HG03558 (cell line): Measurements from ENCODE around the gene SLC13A2.
A peak's percentile ranks its signal among the peaks of the same experiment; 100 is the strongest.

Experiments used
- ATAC-seq: cut with Tn5 transposase; IDR thresholded peaks from one replicate; pipeline ENCODE4 v1.9.1; 2021; ENCODE audit warnings: moderate number of reproducible peaks; ENCODE audit not compliant: unreplicated experiment; ENCODE audit errors: extremely low read depth

SLC13A2 gene

GRCh38 chr17:28470266-28470913 is 3.1 kb upstream of the SLC13A2 start:
- no peak for ATAC-seq

- no peak for ATAC-seq
Measured at GRCh38 chr17:28470914-28471366, 2.5 kb upstream of the SLC13A2 start.

GRCh38 chr17:28471531-28472342 is 1.7 kb upstream of the SLC13A2 start:
- ATAC-seq = no peak

- ATAC-seq = no peak
Measured at GRCh38 chr17:28472871-28473497, 460 bp upstream of the SLC13A2 start.

GRCh38 chr17:28474111-28474531 is 677 bp downstream of the SLC13A2 start:
- no peak for ATAC-seq

DNA sequence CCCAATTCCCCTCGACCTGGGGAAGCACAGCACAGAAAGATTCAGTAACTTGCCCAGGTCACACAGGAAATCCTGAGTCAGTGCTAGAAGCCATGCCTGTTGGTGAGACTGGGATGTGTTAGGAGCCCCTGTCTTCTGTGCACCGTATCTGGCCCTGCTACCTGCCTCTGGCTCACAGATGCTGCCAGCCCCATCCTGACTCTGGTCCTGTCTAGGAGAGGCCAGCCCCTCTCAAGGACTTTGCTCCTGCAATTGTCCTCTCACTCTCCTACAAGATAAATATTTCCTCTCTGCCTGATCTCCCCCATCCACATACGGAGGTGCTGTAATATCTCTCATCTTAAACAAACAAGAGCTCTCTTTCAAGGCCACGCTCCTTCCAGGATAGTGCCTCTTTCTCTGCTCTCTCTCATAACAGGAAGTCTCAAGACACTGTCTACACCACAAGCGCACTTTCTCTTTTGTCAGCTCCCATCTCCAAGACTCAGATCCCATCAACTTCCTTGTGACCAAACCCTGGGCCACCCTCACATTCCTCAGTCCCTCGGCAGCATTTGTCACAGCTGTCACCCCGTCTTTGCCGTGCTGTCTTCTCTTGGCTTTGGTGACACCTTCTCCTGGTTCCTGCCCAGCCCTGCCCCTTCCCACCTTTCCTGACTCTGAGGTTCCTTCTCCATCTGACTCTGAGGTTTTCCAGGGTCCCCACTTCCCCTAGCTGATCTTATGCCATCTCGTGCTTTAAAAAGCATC is 1.9 kb downstream of the SLC13A2 start:
- ATAC-seq = no peak

- ATAC-seq = no peak
Measured at GRCh38 chr17:28476076-28476865, 2.8 kb downstream of the SLC13A2 start.

GRCh38 chr17:28477928-28478327 is 4.5 kb downstream of the SLC13A2 start:
- ATAC-seq = no peak

DNA sequence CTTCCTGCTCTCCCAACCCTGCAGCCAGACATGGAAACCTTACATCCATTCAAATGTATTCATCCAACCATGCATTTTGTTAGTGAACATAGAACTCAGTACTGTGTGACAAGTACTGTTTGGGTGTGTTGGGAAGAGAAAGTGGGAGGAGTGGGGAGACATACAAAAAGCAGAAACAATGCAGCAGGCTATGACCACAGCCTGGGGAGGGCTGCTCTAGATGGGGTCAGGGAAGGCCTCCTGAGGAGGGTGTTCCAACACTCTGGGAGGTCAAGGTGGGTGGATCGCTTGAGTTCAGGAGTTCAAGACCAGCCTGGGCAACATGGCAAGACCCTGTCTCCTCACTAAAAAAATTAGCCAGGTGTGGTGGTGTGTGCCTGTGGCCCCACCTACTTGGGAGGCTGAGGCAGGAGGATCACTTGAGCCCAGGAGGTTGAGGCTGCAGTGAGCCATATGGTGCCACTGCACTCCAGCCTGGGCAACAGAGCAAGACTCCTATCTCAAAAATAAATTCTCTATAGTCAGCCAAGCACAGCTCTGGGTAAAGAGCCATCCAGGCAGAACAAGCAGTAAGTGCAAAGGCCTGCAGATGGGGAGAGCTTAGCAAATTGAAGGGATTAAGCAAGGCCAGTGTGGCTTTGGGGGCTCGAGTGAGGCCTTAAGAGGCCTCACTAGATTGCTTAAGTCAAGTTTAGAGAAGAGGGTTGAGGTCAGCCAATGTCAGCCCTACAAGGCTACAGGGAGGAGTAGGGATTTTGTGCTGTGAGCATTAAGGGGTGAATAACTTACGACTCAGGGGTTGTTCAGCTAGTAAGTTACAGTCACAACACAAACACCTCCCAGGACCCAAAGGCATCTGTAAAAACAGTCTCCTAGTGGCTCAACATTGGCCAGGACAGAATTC is 5.5 kb downstream of the SLC13A2 start:
- ATAC-seq = no peak

GRCh38 chr17:28480278-28480677 is 6.8 kb downstream of the SLC13A2 start:
- ATAC-seq = no peak

- no peak for ATAC-seq
Measured at GRCh38 chr17:28480799-28481571, 7.5 kb downstream of the SLC13A2 start.

DNA sequence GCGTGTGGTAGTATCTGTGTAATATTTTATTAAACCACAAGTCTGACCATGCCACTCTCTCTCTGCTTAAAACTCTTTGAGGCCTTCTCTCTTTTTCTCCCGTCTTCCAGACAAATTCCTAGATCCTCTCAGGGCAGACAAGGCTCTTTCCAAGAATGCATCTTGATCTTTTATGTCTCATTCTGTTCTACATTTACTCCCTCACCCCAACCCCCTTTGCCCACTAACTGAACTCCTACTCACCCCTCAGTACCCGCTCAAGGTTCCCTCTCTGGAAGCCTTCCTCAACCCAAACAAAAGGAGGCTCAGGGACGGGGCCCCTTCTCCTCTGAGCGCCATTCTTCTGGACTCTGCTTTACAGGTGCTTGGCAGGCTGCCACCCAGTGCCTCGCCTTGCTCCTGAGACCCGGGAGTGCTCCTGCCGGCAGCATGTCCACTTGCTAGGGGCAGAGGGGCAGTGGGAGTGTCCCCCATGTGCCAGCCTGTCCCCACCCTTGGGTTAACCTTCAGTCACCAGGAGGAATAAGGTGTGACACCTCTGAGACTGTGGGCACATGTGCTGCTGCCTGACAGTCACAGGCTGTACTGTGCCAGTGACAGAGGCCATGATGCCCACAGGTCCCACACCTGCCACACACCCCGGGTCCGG is 9.2 kb downstream of the SLC13A2 start:
- ATAC-seq = no peak

DNA sequence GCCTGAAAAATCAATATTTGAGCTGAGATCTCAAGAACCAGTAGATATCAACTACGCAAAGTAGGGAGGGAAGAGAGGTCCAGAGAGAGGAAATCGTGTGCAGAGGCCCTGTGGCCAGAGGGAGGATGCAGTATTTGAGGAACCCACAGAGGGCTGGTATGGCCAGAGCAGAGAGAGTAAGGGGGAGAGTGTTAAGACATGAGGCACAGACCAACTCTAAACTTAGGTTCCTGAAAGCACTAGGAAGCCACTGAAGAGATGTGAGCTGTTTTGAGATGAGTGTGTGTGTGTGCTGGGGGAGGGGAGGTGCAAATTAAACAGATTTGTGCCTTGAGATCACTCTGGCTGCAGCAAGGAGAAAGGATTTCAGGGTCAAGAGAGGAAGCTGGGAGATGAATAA is 10.9 kb downstream of the SLC13A2 start:
- ATAC-seq = peak; percentile 80

GRCh38 chr17:28485049-28485448 is 11.6 kb downstream of the SLC13A2 start:
- no peak for ATAC-seq

GRCh38 chr17:28487881-28488532 is 14.6 kb downstream of the SLC13A2 start:
- ATAC-seq = no peak

DNA sequence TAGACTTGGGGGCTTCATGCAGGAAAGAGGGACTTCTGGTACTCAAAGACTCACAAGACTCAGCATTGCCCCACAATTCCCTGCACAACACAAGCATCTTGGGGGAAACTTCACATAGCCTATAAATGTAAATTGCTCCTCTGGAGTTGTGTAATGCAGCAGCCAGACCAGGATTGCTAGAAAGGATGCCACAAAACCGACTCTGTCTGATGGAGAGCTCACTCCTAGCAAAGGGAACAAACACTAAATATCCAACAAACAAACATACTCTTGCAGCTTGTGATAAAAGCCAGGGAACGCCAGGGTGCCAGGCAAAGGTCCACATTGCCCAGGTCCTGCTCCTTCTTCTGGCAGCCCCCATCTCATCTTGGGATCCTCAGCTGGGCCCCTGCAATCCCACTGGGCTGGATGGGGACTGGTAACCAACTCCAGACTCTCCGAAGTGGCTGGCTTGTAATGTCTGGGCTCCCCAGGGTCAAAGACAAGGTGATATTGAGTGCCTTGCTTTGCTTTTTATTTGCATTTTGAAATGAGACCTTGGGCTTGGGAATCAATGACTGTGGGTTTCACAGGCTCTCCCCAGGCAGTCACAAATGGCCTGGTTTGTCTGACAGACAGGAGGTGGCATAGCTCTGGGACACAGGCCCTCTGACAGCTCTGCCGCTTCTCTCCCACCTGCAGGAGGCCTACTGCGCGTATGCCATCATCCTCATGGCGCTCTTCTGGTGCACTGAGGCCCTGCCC is 15.3 kb downstream of the SLC13A2 start:
- ATAC-seq = no peak
